Tibial artery (tissue), 4 donors: ENCODE data around the gene NHLRC4.
A peak's percentile ranks its signal among the peaks of the same experiment; 100 is the strongest.

Source experiments
- DNase-seq, 2 donors: peaks; one replicate each; pipeline ENCODE4 v3.0.0-alpha.2; 2019
- H3K27ac ChIP-seq, 2 donors: fragments of 200-600 bp; sonication (generic) in 1 of 2; 1 replicate in 1 of 2; 2 replicates in 1 of 2; pipeline ENCODE4 v1.5.1; 2018 to 2019; ENCODE audit warnings: mild to moderate bottlenecking in 1 of 2
- H3K27me3 ChIP-seq, 2 donors: fragments of 200-600 bp; sonication (generic) in 1 of 2; one replicate each; pipeline versions ENCODE4 v1.5.1 to v1.6.0; 2016 to 2019
- H3K36me3 ChIP-seq, 3 donors: fragments of 200-600 bp; sonication (generic) in 2 of 3; one replicate each; pipeline ENCODE4 v1.5.1; 2016 to 2019; ENCODE audit warnings: mild to moderate bottlenecking in 2 of 3
- H3K4me1 ChIP-seq, 4 donors: fragments of 200-600 bp; sonication (generic) in 2 of 4; 1 replicate in 3 of 4; 2 replicates in 1 of 4; pipeline ENCODE4 v1.5.1; 2016 to 2019
- H3K4me3 ChIP-seq, 2 donors: fragments of 200-600 bp; sonication (generic) in 1 of 2; 1 replicate in 1 of 2; 2 replicates in 1 of 2; pipeline ENCODE4 v1.5.1; 2018 to 2019; ENCODE audit warnings: mild to moderate bottlenecking in 2 of 2
- H3K9me3 ChIP-seq, 3 donors: fragments of 200-600 bp; sonication (generic) in 1 of 3; one replicate each; pipeline ENCODE4 v1.5.1; 2016 to 2019
- intact Hi-C: fragments of 100-400 bp; cut with DNase I; formaldehyde crosslinking; loops from one replicate; pipeline ENCODE4 v1.15.0; 2023; ENCODE audit warnings: low total_unique reads
- TF ChIP-seq, protein P1 (sequence below), 2 experiments: fragments of 200-600 bp in 1 of 2; fragments of 450-650 bp in 1 of 2; IDR thresholded peaks; one replicate each; pipeline ENCODE4 v1.5.1; 2017 to 2019; ENCODE audit warnings: antibody characterized with exemption in 2 of 2, mild to moderate bottlenecking in 1 of 2, moderate library complexity in 1 of 2

Gene NHLRC4

DNA sequence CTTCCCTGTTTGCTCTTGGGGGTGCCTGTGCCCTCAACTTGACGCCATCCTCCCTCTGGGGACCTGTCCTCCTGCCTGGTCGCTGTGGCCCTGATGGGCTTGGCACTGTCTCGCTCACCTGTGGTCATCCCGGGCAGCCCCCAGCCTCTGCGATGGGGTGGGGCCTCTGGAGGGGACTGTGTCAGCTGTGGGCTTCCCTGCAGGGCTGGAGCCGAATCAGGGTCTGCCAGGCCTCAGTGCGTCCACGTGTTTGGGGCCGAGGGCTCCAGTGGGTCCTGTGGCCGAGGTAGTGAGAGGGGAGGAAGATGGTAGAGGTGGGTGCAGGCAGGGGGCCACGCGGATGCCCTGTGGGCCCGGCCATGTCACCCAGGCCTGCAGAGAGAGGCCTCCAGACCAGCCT lies 11.0 kb downstream of the NHLRC4 start:
- Histone ChIP-seq H3K27me3 (no peaks in the 10 kb centered on the region), H3K27ac (no peak overlapping the region), H3K36me3 (peaks cover 14 to 69% (median 23%) of the 10 kb centered on the region in 3 donors), H3K9me3 (no peaks in the 10 kb centered on the region), H3K4me1 (no peaks in the 10 kb centered on the region), H3K4me3 (no peak overlapping the region)
- intact Hi-C loops: loop anchor here (5.0 kb wide), 1 partner anchor 80 kb away; no protein-coding TSS in a partner anchor
- DNase-seq: no peak
- TF ChIP-seq, protein P1, sequence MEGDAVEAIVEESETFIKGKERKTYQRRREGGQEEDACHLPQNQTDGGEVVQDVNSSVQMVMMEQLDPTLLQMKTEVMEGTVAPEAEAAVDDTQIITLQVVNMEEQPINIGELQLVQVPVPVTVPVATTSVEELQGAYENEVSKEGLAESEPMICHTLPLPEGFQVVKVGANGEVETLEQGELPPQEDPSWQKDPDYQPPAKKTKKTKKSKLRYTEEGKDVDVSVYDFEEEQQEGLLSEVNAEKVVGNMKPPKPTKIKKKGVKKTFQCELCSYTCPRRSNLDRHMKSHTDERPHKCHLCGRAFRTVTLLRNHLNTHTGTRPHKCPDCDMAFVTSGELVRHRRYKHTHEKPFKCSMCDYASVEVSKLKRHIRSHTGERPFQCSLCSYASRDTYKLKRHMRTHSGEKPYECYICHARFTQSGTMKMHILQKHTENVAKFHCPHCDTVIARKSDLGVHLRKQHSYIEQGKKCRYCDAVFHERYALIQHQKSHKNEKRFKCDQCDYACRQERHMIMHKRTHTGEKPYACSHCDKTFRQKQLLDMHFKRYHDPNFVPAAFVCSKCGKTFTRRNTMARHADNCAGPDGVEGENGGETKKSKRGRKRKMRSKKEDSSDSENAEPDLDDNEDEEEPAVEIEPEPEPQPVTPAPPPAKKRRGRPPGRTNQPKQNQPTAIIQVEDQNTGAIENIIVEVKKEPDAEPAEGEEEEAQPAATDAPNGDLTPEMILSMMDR (IDR thresholded peaks at IDR 0.05): no peak

DNA sequence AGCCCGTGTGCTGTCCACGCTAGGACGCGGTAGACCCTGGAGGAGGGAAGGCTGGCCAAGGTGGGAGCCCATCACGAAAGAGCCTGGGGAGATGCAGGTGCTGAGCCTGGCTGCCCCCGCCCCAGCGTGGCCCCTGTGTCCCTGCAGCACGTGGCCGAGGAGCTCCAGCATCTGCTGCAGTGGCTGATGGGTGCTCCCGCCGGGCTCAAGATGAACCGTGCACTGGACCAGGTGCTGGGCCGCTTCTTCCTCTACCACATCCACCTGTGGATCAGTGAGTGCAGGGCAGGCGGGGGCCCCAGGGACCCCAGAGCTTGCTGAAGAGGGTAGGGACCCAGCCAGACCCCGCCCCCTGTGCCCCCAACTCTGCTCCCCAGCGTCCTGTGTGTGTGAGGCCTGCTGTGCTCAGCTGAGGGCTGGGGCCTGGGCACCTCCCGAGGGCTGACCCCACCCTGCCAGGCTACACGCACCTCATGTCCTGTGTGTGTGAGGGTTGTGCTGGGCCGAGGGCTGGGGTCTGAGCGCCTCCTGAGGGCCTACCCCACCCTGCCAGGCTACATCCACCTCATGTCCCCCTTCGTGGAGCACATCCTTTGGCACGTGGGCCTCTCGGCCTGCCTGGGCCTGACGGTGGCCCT lies 11.5 kb downstream of the NHLRC4 start:
- Histone ChIP-seq H3K9me3 (no peaks in the 10 kb centered on the region), H3K4me1 (no peaks in the 10 kb centered on the region), H3K4me3 (no peak overlapping the region), H3K27ac (no peak overlapping the region), H3K36me3 (peaks cover 14 to 74% (median 23%) of the 10 kb centered on the region in 3 donors), H3K27me3 (no peaks in the 10 kb centered on the region)
- DNase-seq: no peak
- intact Hi-C loops: loop anchor here (5.0 kb wide), 1 partner anchor 79 kb away; no protein-coding TSS in a partner anchor
- TF ChIP-seq, protein P1 (IDR thresholded peaks at IDR 0.05): no peak

DNA sequence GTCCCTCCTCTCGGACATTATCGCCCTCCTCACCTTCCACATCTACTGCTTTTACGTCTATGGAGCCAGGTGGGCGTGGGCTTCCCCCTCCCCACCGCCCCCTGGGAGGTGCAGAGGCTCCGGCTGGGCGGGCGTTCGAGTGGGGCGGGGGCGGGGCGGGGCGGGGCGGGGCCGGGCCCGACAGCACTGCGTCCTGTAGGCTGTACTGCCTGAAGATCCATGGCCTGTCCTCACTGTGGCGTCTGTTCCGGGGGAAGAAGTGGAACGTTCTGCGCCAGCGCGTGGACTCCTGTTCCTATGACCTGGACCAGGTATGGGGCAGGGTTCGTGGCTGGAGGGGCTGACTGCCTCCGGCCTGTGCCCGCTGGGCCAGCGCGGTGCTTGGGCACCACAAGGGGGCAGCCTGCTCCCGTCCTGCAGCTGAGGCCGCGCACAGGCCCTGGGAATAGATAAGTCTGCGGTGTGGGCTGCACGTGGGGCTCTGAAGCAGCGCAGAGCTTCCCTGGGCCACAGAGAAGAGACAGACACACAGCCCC lies 12.1 kb downstream of the NHLRC4 start:
- TF ChIP-seq, protein P1 (IDR thresholded peaks at IDR 0.05): peak; percentile 63 to 80
- Histone ChIP-seq H3K4me3 (no peak overlapping the region), H3K36me3 (peaks cover 14 to 71% (median 21%) of the 10 kb centered on the region in 3 donors), H3K9me3 (no peaks in the 10 kb centered on the region), H3K27ac (no peak overlapping the region), H3K4me1 (peaks cover 0 to 2% (median 0%) of the 10 kb centered on the region in 4 donors), H3K27me3 (no peaks in the 10 kb centered on the region)
- DNase-seq: peak; percentile 62 to 78
- intact Hi-C loops: loop anchor here (5.0 kb wide), 1 partner anchor 78 kb away; no protein-coding TSS in a partner anchor

DNA sequence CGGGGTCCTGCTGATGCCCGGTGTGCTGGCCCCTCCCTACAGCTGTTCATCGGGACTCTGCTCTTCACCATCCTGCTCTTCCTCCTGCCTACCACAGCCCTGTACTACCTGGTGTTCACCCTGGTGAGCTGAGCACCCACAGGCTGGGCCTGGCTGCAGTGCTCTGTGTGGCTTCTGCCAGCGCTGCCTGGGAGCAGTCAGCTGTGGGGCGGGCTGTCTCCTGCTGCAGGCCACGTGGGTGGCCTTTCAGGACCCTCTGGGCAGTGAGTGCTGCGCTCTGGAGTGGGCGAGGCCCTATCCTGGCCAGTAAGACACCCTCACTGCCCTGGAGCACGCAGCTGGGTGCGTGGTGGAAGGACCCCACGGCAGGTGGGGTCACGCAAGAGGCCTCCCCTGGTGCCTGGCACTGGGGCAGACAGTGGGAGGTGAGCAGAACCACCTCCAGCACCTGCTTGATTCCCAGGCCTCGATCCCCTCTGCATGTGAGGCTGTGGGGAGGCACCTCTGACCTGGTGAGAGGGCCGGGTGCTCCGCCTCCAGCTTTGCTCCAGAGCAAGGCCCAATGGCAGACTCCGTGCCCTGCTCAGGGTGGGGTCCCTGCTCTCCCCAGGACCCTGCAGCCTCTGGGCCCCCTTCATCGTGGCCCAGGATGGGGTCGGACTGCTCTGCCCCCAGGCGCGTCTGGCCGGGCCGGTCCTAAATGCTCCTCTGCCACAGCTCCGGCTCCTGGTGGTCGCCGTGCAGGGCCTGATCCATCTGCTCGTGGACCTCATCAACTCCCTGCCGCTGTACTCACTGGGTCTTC lies 13.5 kb downstream of the NHLRC4 start:
- H3K9me3 ChIP-seq: no peaks in the 10 kb centered on the region
- H3K27me3 ChIP-seq: peaks cover 0 to 2% of the 10 kb centered on the region in 2 donors
- H3K4me1 ChIP-seq: peaks cover 0 to 8% (median 0%) of the 10 kb centered on the region in 4 donors
- H3K4me3 ChIP-seq: no peak overlapping the region
- DNase-seq: no peak
- intact Hi-C loops: loop anchor here (10.0 kb wide), 1 partner anchor 54 kb away; the partner anchor contains the start of genes METTL26 and WFIKKN1
- TF ChIP-seq, protein P1 (IDR thresholded peaks at IDR 0.05): no peak
- no peak overlapping the region for H3K27ac ChIP-seq
- peaks cover 7 to 57% (median 8%) of the 10 kb centered on the region in 3 donors for H3K36me3 ChIP-seq

DNA sequence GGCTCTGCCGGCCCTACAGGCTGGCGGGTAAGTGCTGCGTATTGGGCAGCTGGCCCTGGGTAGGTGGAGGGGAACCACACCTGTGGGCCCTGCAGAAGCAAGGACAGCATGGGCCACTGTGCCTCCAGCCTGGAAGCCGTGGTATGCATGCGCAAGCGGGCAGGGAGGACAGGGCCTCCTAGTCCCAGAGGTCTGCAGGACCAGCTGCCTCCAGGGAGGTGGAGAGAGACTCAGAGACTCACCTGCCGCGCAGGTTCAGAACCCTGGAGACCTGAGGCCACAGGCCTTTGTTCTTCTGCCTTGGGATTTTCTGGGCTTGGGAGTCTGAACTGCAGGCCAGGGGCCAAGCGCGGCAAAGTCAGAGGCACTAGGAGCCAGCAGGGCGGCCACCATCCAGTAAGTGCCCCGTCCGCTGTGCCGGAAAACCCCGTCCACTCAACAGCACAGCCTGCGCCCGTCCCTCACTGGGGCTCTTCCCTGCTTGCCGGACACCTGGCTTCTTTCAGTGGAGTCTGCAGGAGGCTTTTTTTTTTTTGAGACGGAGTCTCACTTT lies 14.2 kb downstream of the NHLRC4 start:
- no peak for DNase-seq
- Histone ChIP-seq H3K4me1 (peaks cover 0 to 8% (median 0%) of the 10 kb centered on the region in 4 donors), H3K27me3 (peaks cover 0 to 5% of the 10 kb centered on the region in 2 donors), H3K36me3 (peaks cover 3 to 51% (median 5%) of the 10 kb centered on the region in 3 donors), H3K4me3 (no peak overlapping the region), H3K9me3 (no peaks in the 10 kb centered on the region), H3K27ac (no peak overlapping the region)
- intact Hi-C loops: loop anchor here (10.0 kb wide), 1 partner anchor 54 kb away; the partner anchor contains the start of genes METTL26 and WFIKKN1
- TF ChIP-seq, protein P1 (IDR thresholded peaks at IDR 0.05): no peak
